ENCODE measurements around the gene DENND1A. TPM values are rescaled to one million over a fixed set of nuclear protein-coding genes. Genes with fewer than 3 reads are reported as not detected.

The DENND1A gene
- total RNA-seq, 2 experiments from 2014 or later: 12.2 to 14.5 TPM

- no peak overlapping the region for H3K4me3 Mint-ChIP-seq
- CTCF ChIA-PET: no interaction called here
- no peak for ATAC-seq
- H3K4me1 Mint-ChIP-seq: no peaks in the 10 kb centered on the region
- H3K27ac Mint-ChIP-seq: no peak overlapping the region
- H3K27me3 Mint-ChIP-seq: no peaks in the 10 kb centered on the region
- no peaks in the 10 kb centered on the region for H3K36me3 Mint-ChIP-seq
- H3K9me3 Mint-ChIP-seq (ENCODE audit: low read depth): no peaks in the 10 kb centered on the region
- no peak for DNase-seq
These were observed 508.7 kb downstream of the DENND1A start for GRCh38 chr9:123421186-123421585.

- no peaks in the 10 kb centered on the region for H3K4me1 Mint-ChIP-seq
- no peaks in the 10 kb centered on the region for H3K36me3 Mint-ChIP-seq
- H3K4me3 Mint-ChIP-seq: no peak overlapping the region
- H3K9me3 Mint-ChIP-seq (ENCODE audit: low read depth): no peaks in the 10 kb centered on the region
- no peaks in the 10 kb centered on the region for H3K27me3 Mint-ChIP-seq
- CTCF ChIA-PET: no interaction called here
- ATAC-seq (no peak), DNase-seq (no peak)
- H3K27ac Mint-ChIP-seq: no peak overlapping the region
These were observed 509.3 kb downstream of the DENND1A start for GRCh38 chr9:123420592-123421111.

GRCh38 chr9:123419721-123420591 is 510.0 kb downstream of the DENND1A start:
- H3K4me1 Mint-ChIP-seq: no peaks in the 10 kb centered on the region
- no peak overlapping the region for H3K27ac Mint-ChIP-seq
- H3K9me3 Mint-ChIP-seq (ENCODE audit: low read depth): no peaks in the 10 kb centered on the region
- H3K4me3 Mint-ChIP-seq: no peak overlapping the region
- no peaks in the 10 kb centered on the region for H3K27me3 Mint-ChIP-seq
- ATAC-seq (no peak), DNase-seq (no peak)
- CTCF ChIA-PET: interaction anchor here (1.0 kb wide), 1 partner anchor 22 kb away, joined by 3 read pairs; no protein-coding TSS in a partner anchor
- no peaks in the 10 kb centered on the region for H3K36me3 Mint-ChIP-seq

- no peak overlapping the region for H3K27ac Mint-ChIP-seq
- H3K27me3 Mint-ChIP-seq: no peaks in the 10 kb centered on the region
- ATAC-seq (no peak), DNase-seq (no peak)
- CTCF ChIA-PET: interaction anchor here (1.0 kb wide), 1 partner anchor 21 kb away, joined by 3 read pairs; no protein-coding TSS in a partner anchor
- no peaks in the 10 kb centered on the region for H3K4me1 Mint-ChIP-seq
- H3K9me3 Mint-ChIP-seq (ENCODE audit: low read depth): no peaks in the 10 kb centered on the region
- no peak overlapping the region for H3K4me3 Mint-ChIP-seq
- no peaks in the 10 kb centered on the region for H3K36me3 Mint-ChIP-seq
These were observed 510.8 kb downstream of the DENND1A start for GRCh38 chr9:123419091-123419490.

GRCh38 chr9:123418506-123418905 is 511.4 kb downstream of the DENND1A start:
- no peak overlapping the region for H3K27ac Mint-ChIP-seq
- no peak overlapping the region for H3K4me3 Mint-ChIP-seq
- DNase-seq: no peak
- H3K9me3 Mint-ChIP-seq (ENCODE audit: low read depth): no peaks in the 10 kb centered on the region
- ATAC-seq: no peak
- H3K27me3 Mint-ChIP-seq: no peaks in the 10 kb centered on the region
- H3K36me3 Mint-ChIP-seq: no peaks in the 10 kb centered on the region
- CTCF ChIA-PET: interaction anchor here (1.0 kb wide), 1 partner anchor 20 kb away, joined by 3 read pairs; no protein-coding TSS in a partner anchor
- H3K4me1 Mint-ChIP-seq: no peaks in the 10 kb centered on the region

GRCh38 chr9:123418052-123418430 is 511.9 kb downstream of the DENND1A start:
- no peaks in the 10 kb centered on the region for H3K4me1 Mint-ChIP-seq
- H3K27ac Mint-ChIP-seq: no peak overlapping the region
- H3K27me3 Mint-ChIP-seq: no peaks in the 10 kb centered on the region
- no peak for DNase-seq
- H3K4me3 Mint-ChIP-seq: no peak overlapping the region
- CTCF ChIA-PET: no interaction called here
- H3K36me3 Mint-ChIP-seq: no peaks in the 10 kb centered on the region
- ATAC-seq: no peak
- no peaks in the 10 kb centered on the region for H3K9me3 Mint-ChIP-seq (ENCODE audit: low read depth)

GRCh38 chr9:123417289-123418051 is 512.5 kb downstream of the DENND1A start:
- ATAC-seq: no peak
- H3K27ac Mint-ChIP-seq: no peak overlapping the region
- no peaks in the 10 kb centered on the region for H3K9me3 Mint-ChIP-seq (ENCODE audit: low read depth)
- H3K4me1 Mint-ChIP-seq: no peaks in the 10 kb centered on the region
- no peak overlapping the region for H3K4me3 Mint-ChIP-seq
- no peak for DNase-seq
- CTCF ChIA-PET: no interaction called here
- H3K27me3 Mint-ChIP-seq: no peaks in the 10 kb centered on the region
- no peaks in the 10 kb centered on the region for H3K36me3 Mint-ChIP-seq

- Mint-ChIP-seq H3K4me3 (no peak overlapping the region), H3K27me3 (no peaks in the 10 kb centered on the region), H3K36me3 (no peaks in the 10 kb centered on the region), H3K9me3 (ENCODE audit: low read depth) (no peaks in the 10 kb centered on the region), H3K4me1 (no peaks in the 10 kb centered on the region), H3K27ac (no peak overlapping the region)
- DNase-seq: no peak
- ATAC-seq: no peak
- CTCF ChIA-PET: no interaction called here
These were observed 513.8 kb downstream of the DENND1A start for GRCh38 chr9:123416176-123416575.

GRCh38 chr9:123414936-123415930 is 514.7 kb downstream of the DENND1A start:
- Mint-ChIP-seq H3K4me3 (no peak overlapping the region), H3K36me3 (no peaks in the 10 kb centered on the region), H3K27ac (no peak overlapping the region), H3K9me3 (ENCODE audit: low read depth) (no peaks in the 10 kb centered on the region), H3K4me1 (no peaks in the 10 kb centered on the region), H3K27me3 (no peaks in the 10 kb centered on the region)
- DNase-seq: no peak
- no peak for ATAC-seq
- CTCF ChIA-PET: no interaction called here

GRCh38 chr9:123414204-123414603 is 515.7 kb downstream of the DENND1A start:
- no peak for ATAC-seq

GRCh38 chr9:123412171-123412820 is 517.6 kb downstream of the DENND1A start:
- no peak for DNase-seq
- no peaks in the 10 kb centered on the region for H3K4me1 Mint-ChIP-seq
- no peaks in the 10 kb centered on the region for H3K27me3 Mint-ChIP-seq
- no peaks in the 10 kb centered on the region for H3K36me3 Mint-ChIP-seq
- H3K27ac Mint-ChIP-seq: no peak overlapping the region
- H3K4me3 Mint-ChIP-seq: no peak overlapping the region
- no peaks in the 10 kb centered on the region for H3K9me3 Mint-ChIP-seq (ENCODE audit: low read depth)
- no peak for ATAC-seq
- CTCF ChIA-PET: no interaction called here

More at GRCh38 chr9:123414204-123414603, 515.7 kb downstream of the DENND1A start:
- no peaks in the 10 kb centered on the region for H3K9me3 Mint-ChIP-seq (ENCODE audit: low read depth)
- no peaks in the 10 kb centered on the region for H3K36me3 Mint-ChIP-seq
- H3K27me3 Mint-ChIP-seq: no peaks in the 10 kb centered on the region
- no peak overlapping the region for H3K27ac Mint-ChIP-seq
- no peaks in the 10 kb centered on the region for H3K4me1 Mint-ChIP-seq
- H3K4me3 Mint-ChIP-seq: no peak overlapping the region
- no peak for DNase-seq
- CTCF ChIA-PET: no interaction called here

- H3K4me3 Mint-ChIP-seq: no peak overlapping the region
- H3K27me3 Mint-ChIP-seq: no peaks in the 10 kb centered on the region
- H3K9me3 Mint-ChIP-seq (ENCODE audit: low read depth): no peaks in the 10 kb centered on the region
- CTCF ChIA-PET: no interaction called here
- DNase-seq (no peak), ATAC-seq (no peak)
- no peaks in the 10 kb centered on the region for H3K36me3 Mint-ChIP-seq
- no peak overlapping the region for H3K27ac Mint-ChIP-seq
- no peaks in the 10 kb centered on the region for H3K4me1 Mint-ChIP-seq
These were observed 518.3 kb downstream of the DENND1A start for GRCh38 chr9:123411636-123412035.
